NK-92 (cell line): ENCODE results near the gene MATN1.

Source experiments
- DNase-seq: peaks from one replicate; lab custom pipeline; 2025; ENCODE audit not compliant: unreplicated experiment; lab: John Stamatoyannopoulos, UW

The MATN1 gene

DNA sequence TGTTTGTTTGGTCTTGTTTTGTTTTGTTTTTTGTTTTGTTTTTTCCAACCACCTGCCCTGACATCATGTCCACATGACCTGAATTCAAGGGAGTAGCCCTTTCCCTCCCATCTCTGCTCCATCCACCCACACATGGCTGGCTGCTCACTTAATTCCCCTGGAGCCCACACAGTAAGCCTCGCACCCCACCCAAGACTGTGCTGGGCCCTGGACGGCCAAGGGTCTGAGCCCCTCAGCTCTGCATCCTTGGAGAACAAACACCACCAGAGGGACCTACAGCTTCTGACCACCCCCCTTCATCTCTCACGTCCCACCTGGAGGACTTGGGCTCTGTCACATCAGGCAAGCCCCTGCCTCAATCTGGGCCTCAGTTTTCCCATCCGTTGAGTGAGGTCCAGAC, 39.1 kb downstream of the MATN1 start:
- DNase-seq: no peak

- DNase-seq: no peak
Observed at GRCh38 chr1:30683699-30684098, 39.7 kb downstream of the MATN1 start.

DNA sequence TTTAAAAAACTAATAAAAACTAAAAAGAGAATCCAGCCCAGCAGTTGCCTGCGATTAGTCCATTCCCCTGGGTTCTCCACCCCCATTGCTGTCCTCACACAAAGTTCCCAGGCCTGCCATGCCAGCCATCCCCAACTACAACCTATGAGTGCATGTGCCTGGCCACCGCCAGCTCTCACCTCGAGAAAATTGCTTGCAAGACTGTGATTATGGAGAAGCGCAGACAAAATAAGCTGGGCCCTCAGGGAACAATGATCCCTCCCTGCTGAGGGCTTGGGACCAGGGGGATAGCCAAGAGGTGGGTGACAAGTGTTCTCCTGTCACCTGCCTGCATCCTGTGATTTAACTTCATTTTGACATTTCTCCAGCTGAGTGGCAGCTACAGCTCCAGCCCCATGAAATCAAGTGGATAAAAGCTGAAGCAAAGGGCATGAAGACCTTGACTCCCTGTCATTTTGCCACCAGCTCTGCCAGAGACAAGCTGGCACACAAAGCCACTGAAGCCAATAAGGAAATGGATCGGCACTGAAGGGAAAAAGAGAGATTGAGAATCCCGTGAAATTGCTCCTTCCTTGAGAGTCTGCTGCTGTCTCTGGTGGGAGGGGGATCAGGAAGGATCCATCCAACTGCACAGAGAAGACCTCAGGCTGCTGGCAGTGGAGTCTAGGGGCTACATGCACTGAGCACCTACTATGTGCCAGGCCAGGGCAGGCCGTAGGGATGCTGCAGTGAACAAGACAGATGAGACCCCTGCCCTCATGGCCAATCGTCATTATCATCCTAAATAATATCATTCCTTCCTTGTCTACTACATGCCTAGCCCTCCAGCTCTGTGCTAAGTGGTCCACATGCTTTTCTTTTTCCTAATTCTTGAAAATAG, 40.7 kb downstream of the MATN1 start:
- no peak for DNase-seq

GRCh38 chr1:30681782-30682181, 41.6 kb downstream of the MATN1 start:
- no peak for DNase-seq

- DNase-seq: no peak
Observed at GRCh38 chr1:30680879-30681278, 42.5 kb downstream of the MATN1 start.

DNA sequence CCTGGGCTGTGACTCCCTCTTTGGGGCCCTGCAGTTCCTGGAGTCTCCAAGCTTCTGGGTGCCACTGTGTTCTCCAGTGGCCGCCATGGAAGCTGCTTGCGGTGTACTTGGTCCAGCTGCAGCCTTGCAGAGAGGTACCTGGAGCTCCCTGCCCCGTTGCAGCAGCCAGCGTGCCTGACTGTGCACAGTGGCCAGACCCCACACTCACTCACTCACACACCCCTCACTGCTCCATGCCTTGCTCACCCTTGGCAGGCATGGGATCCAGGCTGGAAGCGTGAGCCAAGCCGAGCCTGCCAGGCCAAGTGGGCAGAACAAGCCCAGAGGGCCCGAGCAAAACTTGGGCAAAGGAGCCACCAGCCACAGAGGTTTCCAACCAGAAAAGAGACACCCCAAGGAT, 43.0 kb downstream of the MATN1 start:
- no peak for DNase-seq

GRCh38 chr1:30679976-30680305, 43.4 kb downstream of the MATN1 start:
- no peak for DNase-seq

- DNase-seq: no peak
Observed at GRCh38 chr1:30679201-30679975, 44.0 kb downstream of the MATN1 start.

DNA sequence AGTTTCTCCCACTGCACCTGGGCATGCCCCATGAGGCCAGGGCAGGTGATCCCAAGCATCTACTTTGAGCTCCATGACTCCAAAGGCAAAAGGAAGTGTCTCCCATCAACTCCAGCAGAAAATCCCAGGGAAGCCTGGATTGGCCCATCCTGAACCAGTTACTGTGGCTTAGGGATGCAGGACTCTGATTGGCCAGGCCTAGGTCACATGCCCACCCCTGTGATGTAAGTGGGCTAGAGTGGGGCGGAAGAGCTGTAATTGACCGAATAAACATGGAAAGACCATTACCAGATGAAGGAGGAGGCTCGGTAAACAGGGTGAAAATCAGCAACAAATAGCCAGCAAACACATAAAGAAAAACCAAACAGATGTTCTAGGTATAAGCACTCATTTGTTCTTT, 45.2 kb downstream of the MATN1 start:
- no peak for DNase-seq

DNA sequence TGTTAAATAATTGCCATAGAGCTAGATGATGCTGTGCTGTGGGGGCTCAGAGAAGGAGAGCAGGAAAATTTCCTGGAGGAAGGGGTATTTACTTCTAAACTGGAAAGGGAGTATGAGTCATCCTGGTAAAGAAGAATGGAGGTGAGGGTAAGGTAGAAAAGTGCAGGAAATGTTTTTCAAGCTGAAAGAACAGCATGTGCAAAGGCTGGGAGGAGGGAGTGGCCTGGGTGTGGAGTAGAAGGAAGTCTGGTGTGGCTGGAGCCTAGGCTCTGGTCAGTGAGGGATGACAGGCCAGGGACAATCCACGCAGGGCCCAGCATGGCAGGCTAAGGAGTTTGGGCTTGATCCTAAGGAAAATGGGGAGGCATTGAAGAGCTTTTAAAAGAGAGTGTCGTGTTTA, 45.9 kb downstream of the MATN1 start:
- DNase-seq: no peak

- DNase-seq: no peak
Observed at GRCh38 chr1:30675761-30676160, 47.6 kb downstream of the MATN1 start.

- no peak for DNase-seq
Observed at GRCh38 chr1:30675289-30675688, 48.1 kb downstream of the MATN1 start.

DNA sequence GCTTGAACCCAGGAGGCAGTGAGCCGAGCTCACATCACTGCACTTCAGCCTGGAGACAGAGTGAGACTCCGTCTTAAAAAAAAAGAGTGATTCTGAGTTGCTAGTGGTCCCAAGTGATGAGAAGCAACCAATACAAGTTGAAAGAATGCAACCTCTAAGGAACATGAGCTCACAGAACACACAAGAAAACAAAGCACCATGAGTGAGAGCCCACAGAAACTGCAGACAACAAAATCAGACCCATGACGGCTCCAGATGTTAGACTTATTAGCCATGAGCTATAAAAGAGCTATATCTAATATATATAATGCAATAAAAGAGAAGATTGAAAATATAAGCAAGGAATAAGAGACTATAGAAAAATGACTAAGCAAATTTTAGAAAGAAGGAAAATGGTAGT, 50.0 kb downstream of the MATN1 start:
- DNase-seq: no peak

DNA sequence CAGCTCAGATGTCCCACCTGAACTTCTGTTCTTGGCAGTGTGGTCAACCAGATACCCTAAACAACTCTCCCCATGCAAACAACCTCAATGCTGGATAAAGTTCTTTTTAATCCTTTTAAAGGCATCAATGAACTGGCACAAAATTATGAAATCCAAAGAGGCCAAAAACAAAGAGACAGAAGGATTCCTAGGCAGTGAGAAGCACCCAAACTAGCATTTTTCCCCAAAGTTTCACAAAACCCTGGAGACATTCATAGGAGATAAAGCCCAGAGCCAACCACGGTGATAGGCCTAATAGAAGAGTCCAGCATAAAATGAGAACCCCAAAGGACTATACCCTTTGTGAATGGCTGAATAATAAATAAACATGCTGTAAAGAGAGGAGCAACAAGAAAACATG, 50.7 kb downstream of the MATN1 start:
- DNase-seq: no peak

- no peak for DNase-seq
Observed at GRCh38 chr1:30670240-30671060, 52.9 kb downstream of the MATN1 start.

GRCh38 chr1:30668546-30669327, 54.6 kb downstream of the MATN1 start:
- DNase-seq: no peak

GRCh38 chr1:30668024-30668423, 55.4 kb downstream of the MATN1 start:
- no peak for DNase-seq

- no peak for DNase-seq
Observed at GRCh38 chr1:30666756-30667273, 56.6 kb downstream of the MATN1 start.

DNA sequence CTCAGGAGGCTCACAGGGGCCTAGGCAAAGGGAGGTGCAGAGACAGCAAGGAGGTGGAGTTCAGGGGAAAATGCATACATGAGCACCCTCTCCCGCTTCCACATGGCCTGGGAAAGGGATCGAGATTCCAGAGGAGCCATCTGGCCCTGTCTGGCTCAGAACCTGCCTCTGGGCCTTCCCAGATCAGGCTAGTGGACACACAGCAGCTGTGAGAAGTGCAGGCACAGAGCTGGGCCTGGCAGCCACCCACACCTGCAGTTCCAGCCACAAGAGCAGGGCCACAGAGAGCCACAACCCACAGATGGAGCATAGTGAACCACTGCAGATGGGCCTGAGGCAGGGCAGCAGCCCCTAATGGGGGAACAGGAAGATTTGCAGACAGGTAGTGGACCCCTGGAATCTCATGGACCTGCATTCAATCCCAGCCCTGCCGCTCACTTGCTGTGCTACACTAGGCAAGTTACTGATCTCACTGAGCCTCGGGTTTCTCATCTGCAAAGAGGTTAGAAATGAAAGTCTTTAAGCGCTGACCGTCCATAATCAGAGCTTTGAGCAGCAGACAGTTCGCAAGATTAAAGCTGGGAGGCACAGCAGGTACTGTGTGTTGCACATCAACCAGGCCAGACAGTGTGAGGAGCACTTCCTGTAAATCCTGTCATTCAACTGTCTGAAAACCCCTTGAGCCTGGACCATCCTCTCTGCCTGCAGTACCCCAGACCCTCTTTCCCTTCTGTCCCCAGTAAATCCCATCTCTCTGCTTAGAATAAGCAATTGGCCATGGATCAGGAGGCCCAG, 58.0 kb downstream of the MATN1 start:
- no peak for DNase-seq
